HG02981 (cell line): ENCODE measurements around the gene SLC6A17.
A peak's percentile ranks its signal among the peaks of the same experiment; 100 is the strongest.

ENCODE experiments used
- ATAC-seq: cut with Tn5 transposase; IDR thresholded peaks from one replicate; pipeline ENCODE4 v1.9.1; 2021; ENCODE audit warnings: mild to moderate bottlenecking, moderate library complexity; ENCODE audit not compliant: unreplicated experiment

SLC6A17 gene

GRCh38 chr1:110201157-110201825, 51.0 kb downstream of the SLC6A17 start:
- ATAC-seq: no peak

GRCh38 chr1:110203021-110203661, 52.8 kb downstream of the SLC6A17 start:
- peak; percentile 46 for ATAC-seq

- ATAC-seq: no peak
Observed at GRCh38 chr1:110205156-110205555, 54.9 kb downstream of the SLC6A17 start.

GRCh38 chr1:110205591-110206155, 55.4 kb downstream of the SLC6A17 start:
- ATAC-seq: no peak

GRCh38 chr1:110206261-110206920, 56.1 kb downstream of the SLC6A17 start:
- no peak for ATAC-seq

GRCh38 chr1:110207831-110208230, 57.5 kb downstream of the SLC6A17 start:
- ATAC-seq: no peak

GRCh38 chr1:110208916-110209645, 58.8 kb downstream of the SLC6A17 start:
- ATAC-seq: no peak

- ATAC-seq: peak; percentile 74
Observed at GRCh38 chr1:110209715-110210603, 59.7 kb downstream of the SLC6A17 start, which contains the start of gene KCNC4. Gene KCNC4 (plus strand): TSS chr1:110210314. CDS start chr1:110211500, 1,186 bp downstream.

GRCh38 chr1:110210604-110211495, 60.6 kb downstream of the SLC6A17 start:
- peak; percentile 2 for ATAC-seq

GRCh38 chr1:110211496-110212168, 61.3 kb downstream of the SLC6A17 start:
- no peak for ATAC-seq

GRCh38 chr1:110212169-110213142, 62.2 kb downstream of the SLC6A17 start:
- ATAC-seq: no peak

GRCh38 chr1:110213143-110213540, 62.8 kb downstream of the SLC6A17 start:
- no peak for ATAC-seq

- ATAC-seq: no peak
Observed at GRCh38 chr1:110214454-110215404, 64.4 kb downstream of the SLC6A17 start.

- no peak for ATAC-seq
Observed at GRCh38 chr1:110215621-110216515, 65.6 kb downstream of the SLC6A17 start.

GRCh38 chr1:110216844-110217444, 66.7 kb downstream of the SLC6A17 start:
- ATAC-seq: no peak
